ENCODE results near the gene ZNF582. TPM values are rescaled to one million over a fixed set of nuclear protein-coding genes. Genes with fewer than 3 reads are reported as not detected.
"Not testable (repeated sequence)": the region's sequence is repeated elsewhere in the genome, so short reads cannot be mapped to it uniquely, and the experiment has no call there.

The ZNF582 gene
- total RNA-seq, 1 donor from 2014 or later = 1.7 TPM

GRCh38 chr19:56351208-56351607 is 42.1 kb downstream of the ZNF582 start:
- DNase-seq (ENCODE audit: low read depth, low spot score) = no peak

GRCh38 chr19:56350416-56351045 is 42.8 kb downstream of the ZNF582 start:
- DNase-seq (ENCODE audit: low read depth, low spot score) = no peak

- no peak for DNase-seq (ENCODE audit: low read depth, low spot score)
Measured at GRCh38 chr19:56348289-56348877, 45.0 kb downstream of the ZNF582 start.

- no peak for DNase-seq (ENCODE audit: low read depth, low spot score)
Measured at GRCh38 chr19:56347163-56347778, 46.1 kb downstream of the ZNF582 start.

- no peak for DNase-seq (ENCODE audit: low read depth, low spot score)
Measured at GRCh38 chr19:56341948-56342347, 51.4 kb downstream of the ZNF582 start.

- not testable (repeated sequence) for DNase-seq (ENCODE audit: low read depth, low spot score)
Measured at GRCh38 chr19:56339031-56339430, 54.3 kb downstream of the ZNF582 start.

- DNase-seq (ENCODE audit: low read depth, low spot score) = not testable (repeated sequence)
Measured at GRCh38 chr19:56337077-56337476, 56.3 kb downstream of the ZNF582 start.

- DNase-seq (ENCODE audit: low read depth, low spot score) = not testable (repeated sequence)
Measured at GRCh38 chr19:56335371-56335770, 58.0 kb downstream of the ZNF582 start.

- peak; percentile 29 for DNase-seq (ENCODE audit: low read depth, low spot score)
Measured at GRCh38 chr19:56333506-56333905, 59.8 kb downstream of the ZNF582 start.

Other genes with a start within 250 kb of the ZNF582 start
- not detected in 2 replicates for gene GALP, start 217.5 kb downstream of the ZNF582 start, total RNA-seq
- not detected in 2 replicates for gene ZSCAN5B, start 195.8 kb downstream of the ZNF582 start, total RNA-seq
- not detected in 2 replicates for gene ZSCAN5C, start 191.3 kb downstream of the ZNF582 start, total RNA-seq
- gene EDDM13, start 120.8 kb downstream of the ZNF582 start, total RNA-seq = 0.21 and 0.46 TPM in 2 replicates
- 5.1 and 7.3 TPM in 2 replicates for gene ZSCAN5A, start 78.7 kb downstream of the ZNF582 start, total RNA-seq
- gene ZNF583, start 10.8 kb upstream of the ZNF582 start, total RNA-seq = 3.2 and 6.3 TPM in 2 replicates
- gene ZNF667, start 83.8 kb upstream of the ZNF582 start, total RNA-seq = 2.5 and 3.6 TPM in 2 replicates
- 1.8 and 2.9 TPM in 2 replicates for gene ZNF471, start 114.3 kb upstream of the ZNF582 start, total RNA-seq
- gene ZFP28, start 145.4 kb upstream of the ZNF582 start, total RNA-seq = 5.1 and 10.4 TPM in 2 replicates
- 3.6 and 5.3 TPM in 2 replicates for gene ZNF470, start 173.9 kb upstream of the ZNF582 start, total RNA-seq
- 10.8 and 12.4 TPM in 2 replicates for gene ZNF71, start 201.8 kb upstream of the ZNF582 start, total RNA-seq
- gene SMIM17, start 249.6 kb upstream of the ZNF582 start, total RNA-seq = 0.14 and 0.26 TPM in 2 replicates

Measured in pulmonary artery endothelial cell (primary cell).